ENCODE data around the gene EIF1. TPM values are rescaled to one million over a fixed set of nuclear protein-coding genes. Genes with fewer than 3 reads are reported as not detected.

Gene EIF1
- total RNA-seq, 1 donor: 85.5 TPM

DNA sequence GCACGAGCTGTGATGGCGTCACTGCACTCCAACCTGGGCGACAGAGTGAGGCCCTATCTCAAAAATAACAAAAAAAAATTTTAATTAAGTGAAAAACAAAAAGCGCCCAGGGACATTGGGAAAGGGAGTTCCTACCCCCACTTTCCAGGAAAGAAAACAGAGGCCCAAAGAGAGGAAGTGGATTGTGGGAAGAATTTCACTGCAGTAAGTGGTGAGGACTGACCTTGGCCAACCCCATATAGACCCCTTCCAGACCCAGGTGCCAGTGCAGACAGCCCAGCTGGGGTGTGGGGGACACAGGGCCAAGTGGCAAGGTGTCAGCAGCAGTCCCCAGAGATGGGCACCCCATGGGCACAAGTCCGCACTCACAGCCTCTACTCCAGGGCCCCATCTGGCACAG is 35.3 kb upstream of the EIF1 start:
- DNase-seq (ENCODE audit: low read depth): no peak
- H3K4me3 ChIP-seq (ENCODE audit: low read depth, low read length): no peak overlapping the region
- TF ChIP-seq, protein P1, sequence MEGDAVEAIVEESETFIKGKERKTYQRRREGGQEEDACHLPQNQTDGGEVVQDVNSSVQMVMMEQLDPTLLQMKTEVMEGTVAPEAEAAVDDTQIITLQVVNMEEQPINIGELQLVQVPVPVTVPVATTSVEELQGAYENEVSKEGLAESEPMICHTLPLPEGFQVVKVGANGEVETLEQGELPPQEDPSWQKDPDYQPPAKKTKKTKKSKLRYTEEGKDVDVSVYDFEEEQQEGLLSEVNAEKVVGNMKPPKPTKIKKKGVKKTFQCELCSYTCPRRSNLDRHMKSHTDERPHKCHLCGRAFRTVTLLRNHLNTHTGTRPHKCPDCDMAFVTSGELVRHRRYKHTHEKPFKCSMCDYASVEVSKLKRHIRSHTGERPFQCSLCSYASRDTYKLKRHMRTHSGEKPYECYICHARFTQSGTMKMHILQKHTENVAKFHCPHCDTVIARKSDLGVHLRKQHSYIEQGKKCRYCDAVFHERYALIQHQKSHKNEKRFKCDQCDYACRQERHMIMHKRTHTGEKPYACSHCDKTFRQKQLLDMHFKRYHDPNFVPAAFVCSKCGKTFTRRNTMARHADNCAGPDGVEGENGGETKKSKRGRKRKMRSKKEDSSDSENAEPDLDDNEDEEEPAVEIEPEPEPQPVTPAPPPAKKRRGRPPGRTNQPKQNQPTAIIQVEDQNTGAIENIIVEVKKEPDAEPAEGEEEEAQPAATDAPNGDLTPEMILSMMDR (IDR thresholded peaks at IDR 0.05; ENCODE audit: insufficient read depth, low read depth, low read length): no peak

DNA sequence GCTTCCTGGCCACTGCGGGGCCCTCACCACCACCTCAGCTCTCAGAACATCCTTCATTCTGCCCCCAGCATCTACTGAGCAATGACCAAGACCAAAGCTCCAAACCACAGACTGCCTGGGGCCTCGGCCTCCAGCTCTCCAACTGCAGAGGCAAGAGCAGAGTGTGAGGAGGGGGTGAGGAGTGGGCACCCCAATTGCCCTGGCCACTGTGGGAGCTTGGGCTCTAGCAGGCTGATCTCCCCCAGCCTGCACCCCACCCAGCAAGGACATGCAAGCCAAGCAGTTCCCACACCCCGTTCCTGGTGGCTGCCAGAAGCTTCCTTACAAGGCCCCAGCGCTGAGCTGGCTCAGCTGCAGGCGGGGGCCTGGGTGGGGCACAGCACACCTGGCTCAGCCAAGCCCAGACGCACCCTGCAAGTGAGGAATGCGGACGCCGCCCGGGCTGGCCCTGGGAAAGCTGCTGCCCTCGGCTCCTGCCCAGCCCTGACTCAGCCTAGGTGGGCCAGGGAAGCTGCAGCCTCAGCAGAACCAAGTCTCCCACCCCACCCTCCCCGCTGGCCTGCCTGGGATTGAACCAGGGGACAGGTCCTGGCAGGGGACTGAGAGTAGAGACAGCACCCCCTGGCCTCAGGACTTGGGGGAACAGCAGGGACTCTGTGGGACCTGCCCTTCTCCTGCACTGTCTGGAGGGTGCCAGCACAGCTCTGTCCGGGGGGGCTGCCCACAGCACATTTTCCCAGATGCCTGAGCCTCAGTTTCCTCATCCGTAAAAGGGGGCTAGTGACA is 34.6 kb upstream of the EIF1 start:
- TF ChIP-seq, protein P1 (IDR thresholded peaks at IDR 0.05; ENCODE audit: insufficient read depth, low read depth, low read length): no peak
- no peak for DNase-seq (ENCODE audit: low read depth)
- no peak overlapping the region for H3K4me3 ChIP-seq (ENCODE audit: low read depth, low read length)

DNA sequence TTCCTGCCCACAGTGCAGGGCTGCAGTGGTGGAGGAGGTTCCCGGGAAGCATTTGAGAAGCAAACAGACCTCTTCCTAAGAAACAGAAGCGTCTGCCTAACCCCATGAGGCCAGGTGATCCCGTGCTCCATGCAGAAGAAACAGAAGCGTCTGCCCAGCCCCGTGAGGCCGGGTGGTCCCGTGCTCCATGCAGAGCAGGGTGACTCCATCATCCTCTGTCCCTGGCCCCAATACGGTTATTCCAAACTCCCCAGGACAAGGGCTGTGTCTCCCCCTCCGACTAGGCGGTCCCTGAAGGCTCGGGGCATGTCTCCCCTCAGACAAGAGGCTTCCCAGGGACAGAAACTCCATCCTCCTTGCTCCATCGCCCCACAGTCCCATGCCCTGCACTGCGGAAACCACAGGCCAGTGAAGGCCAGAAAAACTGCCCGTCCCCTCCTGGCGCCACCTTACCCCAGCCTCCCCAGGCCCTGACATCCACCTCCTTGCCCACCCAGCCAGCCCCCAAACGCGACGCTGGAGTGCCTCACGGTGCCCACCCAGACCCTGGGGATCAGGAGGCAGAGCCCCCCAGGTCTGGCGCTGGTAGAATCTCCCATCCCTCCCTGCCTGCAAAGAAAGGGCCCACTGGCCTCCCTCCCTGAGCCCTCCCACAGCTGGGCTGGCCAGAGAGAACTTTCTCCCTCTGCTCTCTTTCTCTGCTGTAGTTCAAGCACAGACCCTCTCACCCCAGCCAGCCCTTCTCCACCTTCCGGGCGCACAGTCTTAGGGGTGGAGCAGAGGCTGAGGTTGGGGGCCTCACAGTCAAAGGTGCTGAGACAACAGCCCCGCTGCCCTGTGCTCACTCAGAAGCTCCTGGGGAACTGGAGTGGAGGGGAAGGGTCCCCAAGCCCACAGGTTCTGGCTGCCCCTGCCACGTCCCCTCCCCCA is 33.7 kb upstream of the EIF1 start:
- no peak overlapping the region for H3K4me3 ChIP-seq (ENCODE audit: low read depth, low read length)
- DNase-seq (ENCODE audit: low read depth): no peak
- TF ChIP-seq, protein P1 (IDR thresholded peaks at IDR 0.05; ENCODE audit: insufficient read depth, low read depth, low read length): no peak

DNA sequence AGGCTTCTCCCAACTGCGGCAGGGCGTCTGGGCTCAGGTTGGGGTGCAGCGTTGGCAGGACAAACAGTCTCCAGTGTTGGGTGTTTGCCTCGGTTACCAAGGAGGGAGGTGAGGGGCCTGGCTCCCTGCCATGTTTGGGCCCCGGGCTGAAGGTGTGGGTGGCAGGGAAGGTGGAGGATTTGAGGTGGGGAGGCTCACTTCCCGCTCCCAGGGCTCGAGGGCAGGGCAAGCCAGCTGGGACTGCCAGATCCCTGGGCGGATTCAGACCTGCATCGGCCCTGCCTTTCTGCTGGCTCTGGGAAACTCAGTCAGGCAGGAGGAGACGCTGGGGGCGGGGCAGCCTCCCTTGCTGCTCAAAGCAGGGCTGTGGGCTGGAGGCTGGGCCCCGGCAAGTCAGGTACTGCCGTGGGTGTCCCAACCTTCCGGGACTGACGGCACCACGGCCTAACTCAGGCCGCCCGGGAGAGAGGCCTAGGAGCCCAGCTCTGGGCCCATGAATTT is 33.0 kb upstream of the EIF1 start:
- no peak for DNase-seq (ENCODE audit: low read depth)
- TF ChIP-seq, protein P1 (IDR thresholded peaks at IDR 0.05; ENCODE audit: insufficient read depth, low read depth, low read length): no peak
- H3K4me3 ChIP-seq (ENCODE audit: low read depth, low read length): no peak overlapping the region

DNA sequence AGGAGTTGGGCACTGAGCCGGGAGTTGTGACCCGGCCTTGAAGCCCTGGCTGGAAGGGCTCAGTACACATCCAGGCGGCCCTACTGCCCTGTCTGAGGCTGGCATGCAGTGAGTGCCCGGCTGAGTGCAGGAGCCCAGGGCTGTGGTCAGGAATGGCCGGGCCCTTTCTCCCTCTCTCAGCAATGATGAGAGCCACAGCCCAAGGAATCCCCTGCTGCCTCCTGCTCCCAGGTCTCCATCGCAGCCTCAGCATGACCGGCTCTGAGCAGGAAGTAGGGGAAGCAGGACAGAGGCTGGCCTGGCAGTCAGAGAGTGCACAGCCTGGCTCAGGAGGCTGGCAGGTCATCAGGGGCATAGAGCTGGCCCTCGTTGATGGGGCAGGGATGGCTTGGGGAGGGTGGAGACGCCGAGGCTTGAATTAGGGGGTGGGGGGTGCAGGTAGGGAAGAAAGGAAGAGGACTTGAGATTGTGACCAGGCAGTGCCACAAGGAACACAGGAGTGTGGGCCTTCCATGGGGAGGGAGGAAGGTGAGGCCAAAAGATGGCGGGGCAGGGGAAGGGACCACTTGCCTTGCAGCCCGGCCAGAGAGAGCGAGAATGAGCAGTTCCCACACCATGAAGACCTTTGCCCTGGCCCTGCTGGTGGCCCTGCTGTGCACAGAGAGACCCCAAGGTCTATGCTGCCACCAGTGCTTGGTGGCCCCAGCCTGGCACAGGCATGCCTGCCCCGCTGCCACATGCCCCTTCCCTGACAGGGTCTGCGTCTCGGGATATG is 32.2 kb upstream of the EIF1 start:
- H3K4me3 ChIP-seq (ENCODE audit: low read depth, low read length): no peak overlapping the region
- TF ChIP-seq, protein P1 (IDR thresholded peaks at IDR 0.05; ENCODE audit: insufficient read depth, low read depth, low read length): no peak
- DNase-seq (ENCODE audit: low read depth): no peak

DNA sequence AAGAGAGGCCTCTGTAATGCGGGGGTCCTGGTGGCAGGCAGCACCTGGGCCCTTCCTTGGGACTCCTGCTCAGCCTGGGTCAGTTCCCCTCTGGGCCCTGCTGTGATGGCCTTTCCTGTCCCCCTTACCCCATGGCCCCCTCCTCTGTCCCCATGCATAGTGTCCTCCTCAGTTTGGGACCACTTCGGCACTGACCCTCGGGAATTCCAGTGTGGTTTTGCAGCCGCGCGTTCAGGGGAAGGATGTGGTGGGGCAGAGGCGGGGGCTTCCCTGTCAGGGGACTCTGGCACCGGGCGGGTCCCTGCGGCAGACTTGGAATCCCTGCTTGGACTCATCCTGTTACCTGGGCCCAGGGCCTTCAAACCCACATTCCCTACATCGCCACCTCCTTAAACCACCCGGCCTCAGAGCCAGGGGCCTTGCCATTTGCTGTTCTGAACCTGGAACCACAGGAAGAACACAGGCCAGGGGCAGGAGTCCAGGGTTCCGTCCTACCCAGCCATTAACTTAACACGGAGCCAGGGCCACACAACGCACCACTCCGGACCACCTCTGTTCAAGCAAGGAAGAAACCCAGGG is 31.4 kb upstream of the EIF1 start:
- H3K4me3 ChIP-seq (ENCODE audit: low read depth, low read length): no peak overlapping the region
- no peak for DNase-seq (ENCODE audit: low read depth)
- TF ChIP-seq, protein P1 (IDR thresholded peaks at IDR 0.05; ENCODE audit: insufficient read depth, low read depth, low read length): no peak
